Measurements from ENCODE around the gene HOXA2.

The HOXA2 gene

DNA sequence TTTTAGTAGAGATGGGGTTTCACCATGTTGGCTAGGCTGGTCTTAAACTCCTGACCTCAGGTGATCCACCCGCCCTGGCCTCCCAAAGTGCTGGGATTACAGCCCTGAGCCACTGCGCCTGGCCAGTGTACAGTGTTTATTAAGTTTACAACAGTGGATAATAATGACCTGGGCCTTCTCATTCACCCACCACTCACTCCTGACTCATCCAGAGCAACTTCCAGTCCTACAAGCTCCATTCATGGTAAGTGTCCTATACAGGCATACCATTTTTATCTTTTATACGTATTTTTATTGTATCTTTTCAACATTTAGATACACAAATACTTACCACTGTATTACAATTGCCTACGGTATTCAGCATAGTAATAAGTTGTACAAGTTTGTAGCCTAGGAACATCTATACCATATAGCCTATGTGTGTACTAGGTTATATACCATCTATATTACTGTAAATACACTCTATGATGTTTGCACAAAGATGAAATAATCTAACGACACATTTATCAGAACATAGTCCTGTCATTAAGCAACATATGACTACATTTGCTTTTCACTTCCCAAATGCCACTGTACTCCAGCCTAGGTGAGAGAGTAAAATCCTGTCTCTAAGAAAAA lies 23.8 kb downstream of the HOXA2 start:
- DNase-seq (ENCODE audit: low read depth in 3 of 3), result no peak

DNA sequence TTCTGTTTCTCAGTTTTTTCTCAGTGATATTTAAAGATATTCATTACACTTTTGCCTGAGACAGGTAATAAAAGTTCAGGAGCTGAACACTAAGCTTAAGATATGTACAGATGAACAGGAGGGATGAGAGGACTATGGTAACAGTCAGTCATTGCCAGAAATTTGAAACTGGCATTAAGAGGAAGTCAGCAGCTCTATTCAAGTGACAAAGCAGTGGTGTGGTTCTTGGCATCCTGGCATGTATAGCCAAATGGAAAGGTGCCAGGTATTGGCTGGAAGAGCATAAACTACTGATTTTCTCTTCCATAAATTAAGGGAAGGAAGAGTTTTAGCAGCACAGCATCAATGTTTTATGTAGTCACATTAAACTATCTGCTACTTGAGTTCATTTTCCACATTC lies 29.4 kb downstream of the HOXA2 start:
- no peak for DNase-seq (ENCODE audit: low read depth in 3 of 3)

DNA sequence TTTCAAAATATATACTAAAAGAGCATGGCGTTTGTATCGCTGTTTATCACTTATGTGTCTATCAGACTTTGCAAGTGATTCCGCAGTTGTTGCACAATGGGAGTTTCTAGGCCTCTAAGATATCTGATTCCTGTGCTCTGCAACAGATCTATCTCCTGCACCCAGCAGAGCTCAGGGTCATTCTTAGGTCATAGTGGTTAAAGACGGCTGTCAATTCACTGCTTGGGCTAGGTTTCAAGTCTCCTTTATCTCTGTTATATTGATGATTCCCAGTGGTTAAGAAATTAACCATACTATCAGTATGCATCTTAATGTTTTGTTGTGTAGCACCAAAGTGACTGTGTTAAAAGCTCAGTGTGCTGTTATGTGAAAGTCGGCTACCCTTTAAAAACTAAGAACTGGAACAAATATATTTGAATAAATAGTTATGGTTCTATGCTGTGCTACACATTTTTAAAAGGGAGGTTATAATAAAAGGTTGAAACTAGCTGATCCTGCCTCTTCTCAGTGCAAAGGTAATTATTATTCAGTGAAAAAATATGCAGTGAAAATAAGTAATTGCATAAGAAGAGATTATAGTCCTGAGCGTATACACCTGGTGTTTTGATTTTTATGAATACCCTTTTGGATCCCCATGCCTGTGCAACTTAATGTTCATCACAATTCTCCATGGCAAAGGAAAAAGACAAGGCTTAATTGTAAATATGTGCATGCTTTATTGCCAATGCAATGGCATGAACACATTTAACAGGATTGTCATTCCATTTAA lies 30.7 kb downstream of the HOXA2 start:
- no peak for DNase-seq (ENCODE audit: low read depth in 3 of 3)

DNA sequence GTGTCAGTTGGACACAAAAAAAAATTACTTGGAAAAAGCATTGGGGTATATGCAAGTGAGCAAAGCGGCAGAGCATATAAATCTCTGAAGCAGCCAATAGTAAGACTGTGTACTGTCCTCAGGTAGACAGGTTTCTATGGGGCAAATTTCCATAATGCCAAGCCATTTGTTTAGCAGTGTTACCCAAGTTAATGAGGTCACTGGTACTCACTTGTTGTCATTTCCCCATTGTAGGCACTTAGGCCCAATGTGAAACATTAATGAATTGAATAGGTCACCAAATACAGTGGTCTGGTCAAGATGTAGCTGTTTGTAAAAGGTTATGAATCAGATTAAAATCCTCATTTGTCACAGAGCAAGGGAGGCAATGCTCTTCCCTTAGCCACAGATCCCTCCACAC lies 34.2 kb downstream of the HOXA2 start:
- DNase-seq (ENCODE audit: low read depth in 3 of 3), result no peak

DNA sequence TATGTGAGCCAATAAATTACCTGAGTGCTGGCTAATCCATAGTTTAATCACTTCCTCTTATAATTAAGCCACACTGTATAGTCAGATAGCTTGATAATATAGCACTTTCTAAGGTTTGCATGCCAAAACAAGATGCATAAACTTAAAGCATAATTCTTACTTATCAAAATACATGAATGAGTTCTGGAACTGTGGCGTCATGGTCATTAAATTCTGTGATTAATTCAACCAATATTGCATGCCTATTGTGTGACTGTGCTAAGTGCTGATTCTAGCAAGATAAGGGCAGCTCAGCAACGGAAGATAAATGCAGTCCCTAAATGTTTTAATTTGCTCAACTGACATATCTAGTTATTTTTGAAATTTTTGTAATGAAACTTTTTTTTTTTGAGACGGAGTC lies 36.3 kb downstream of the HOXA2 start:
- no peak for DNase-seq (ENCODE audit: low read depth in 3 of 3)

DNA sequence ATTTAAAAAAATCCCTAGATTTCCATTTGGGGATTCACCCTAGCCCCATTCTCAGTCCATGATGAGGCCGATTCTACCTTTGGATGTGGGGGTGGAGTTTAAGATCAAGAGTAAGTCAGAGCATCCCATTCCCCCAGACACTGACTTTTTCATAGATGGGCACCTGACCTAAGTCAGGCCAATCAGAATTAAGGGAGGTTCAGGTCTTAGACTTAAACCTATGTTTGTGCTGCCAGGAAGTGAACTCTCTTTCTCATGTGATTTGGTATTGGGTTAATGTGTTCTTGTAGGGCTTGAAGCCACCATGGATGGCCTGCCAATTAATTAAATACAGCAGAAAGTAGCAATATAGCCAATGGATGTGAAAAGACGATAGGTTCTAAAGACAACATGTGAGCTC lies 36.8 kb downstream of the HOXA2 start:
- DNase-seq (ENCODE audit: low read depth in 3 of 3), result no peak

DNA sequence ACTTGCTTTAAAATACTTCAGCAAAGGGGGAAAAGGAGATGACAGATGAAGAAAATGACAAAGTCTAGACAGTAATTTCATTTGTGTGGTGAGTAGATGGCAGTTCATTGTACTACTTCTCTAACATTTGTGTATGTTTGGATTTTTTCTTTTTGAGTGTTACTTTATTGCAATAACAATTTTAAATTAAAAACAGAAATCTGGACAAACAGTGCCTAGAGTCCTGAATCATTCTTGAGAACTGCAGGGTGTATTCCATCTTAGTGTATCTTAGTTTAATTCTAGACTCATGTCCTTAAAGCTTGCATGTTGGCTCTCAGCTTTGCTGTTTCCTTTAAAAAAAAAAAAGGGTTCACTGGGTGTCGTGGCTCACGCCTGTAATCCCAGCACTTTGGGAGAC lies 37.8 kb downstream of the HOXA2 start:
- no peak for DNase-seq (ENCODE audit: low read depth in 3 of 3)

DNA sequence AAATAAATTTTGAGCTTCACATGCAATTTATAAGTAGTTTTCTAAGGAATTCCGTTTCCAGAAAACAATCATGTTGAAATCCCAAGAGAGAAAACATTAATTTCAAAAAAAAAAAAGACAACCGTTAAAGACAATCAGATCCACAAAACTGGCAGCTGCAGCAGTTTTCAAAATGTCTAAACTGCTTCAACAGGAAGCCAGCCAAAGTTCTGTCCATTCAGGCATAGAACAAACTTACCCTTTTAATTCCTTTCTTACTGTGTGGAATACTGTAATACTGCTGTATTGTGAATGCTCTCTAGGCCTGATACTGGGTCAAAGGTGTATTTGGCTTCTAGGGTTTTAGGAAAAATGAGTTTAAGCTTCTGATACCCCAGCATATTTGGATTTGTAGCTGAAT lies 38.3 kb downstream of the HOXA2 start:
- no peak for DNase-seq (ENCODE audit: low read depth in 3 of 3)

DNA sequence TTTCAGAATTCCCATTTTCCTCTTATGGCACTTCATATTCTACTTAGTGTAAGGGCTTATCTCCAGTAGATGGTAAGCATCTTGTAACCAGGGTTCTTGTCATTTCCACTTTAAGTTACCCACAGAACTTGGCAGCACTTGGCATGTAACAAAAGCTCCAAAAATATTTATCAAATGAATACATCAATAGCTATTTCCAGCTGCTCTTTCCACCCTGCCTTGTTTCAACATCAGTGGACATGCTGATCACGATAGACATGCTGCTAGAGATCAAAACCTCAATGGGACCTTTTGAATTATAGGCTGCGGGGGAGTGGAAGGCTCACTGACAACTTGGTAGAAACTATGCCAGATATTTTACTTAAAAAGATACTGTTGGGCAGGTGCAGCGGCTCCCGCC lies 39.5 kb downstream of the HOXA2 start:
- no peak for DNase-seq (ENCODE audit: low read depth in 3 of 3)

DNA sequence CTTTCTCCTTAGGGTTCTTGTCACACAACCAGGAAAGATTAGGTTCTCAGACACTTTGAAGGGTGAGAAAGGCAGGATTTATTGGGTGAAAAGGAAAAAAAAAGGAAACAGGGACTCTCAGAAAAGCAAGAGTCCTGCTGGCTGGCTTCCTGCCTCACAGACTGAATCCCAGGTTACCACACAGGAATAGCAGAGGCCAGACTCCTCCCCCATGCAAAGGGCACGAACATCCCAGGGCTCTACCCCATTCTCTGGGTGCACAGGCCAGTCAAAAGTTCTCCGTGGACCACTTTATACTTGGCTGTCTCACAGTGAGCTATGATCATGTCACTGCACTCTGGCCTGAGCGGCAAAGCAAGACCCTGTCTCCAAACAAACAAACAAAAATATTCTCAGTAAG lies 49.3 kb downstream of the HOXA2 start:
- DNase-seq (ENCODE audit: low read depth in 3 of 3), result no peak

DNA sequence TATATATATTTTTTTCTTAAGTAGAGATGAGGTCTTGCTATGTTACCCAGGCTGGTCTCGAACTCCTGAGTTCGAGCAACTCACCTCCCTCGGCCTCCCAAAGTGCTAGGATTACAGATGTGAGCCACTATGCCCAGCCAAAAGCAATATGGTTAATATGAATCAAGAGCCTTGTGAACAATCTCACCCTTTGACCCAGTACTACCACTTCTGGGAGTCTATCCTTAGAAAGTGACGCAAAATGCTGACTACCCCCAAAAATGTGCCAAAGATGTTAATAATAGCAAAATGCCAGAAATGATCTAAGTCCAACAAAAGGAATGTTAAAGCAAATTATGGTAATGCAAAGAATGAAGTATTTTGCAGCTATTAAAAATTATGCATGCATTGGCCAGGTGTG lies 51.0 kb downstream of the HOXA2 start:
- DNase-seq (ENCODE audit: low read depth in 3 of 3), result no peak
